ENCODE results near the gene AFF3. TPM values are rescaled to one million over a fixed set of nuclear protein-coding genes. Genes with fewer than 3 reads are reported as not detected.

Gene AFF3
- total RNA-seq, 4 donors from 2014 or later, result 9.0 to 20.2 (median 14.5) TPM

- no peak for DNase-seq
- intact Hi-C loops (cut with DNase I; ENCODE audit: low total_unique reads), result no loop called here
- 95% methylated on average over 5 of the region's 5 CpGs; no CpG with 5 or more reads in 1 of the 2 donors for WGBS, 2 donors (ENCODE audit: low coverage in 1 of 2)
- TF ChIP-seq POLR2A (IDR thresholded peaks at IDR 0.05) (no peak), POLR2AphosphoS5 (IDR thresholded peaks at IDR 0.05) (no peak), CTCF (IDR thresholded peaks at IDR 0.05) (no peak), EP300 (IDR thresholded peaks at IDR 0.05; ENCODE audit: low read depth) (no peak)
- no peaks in the 10 kb centered on the region for H3K9me3 ChIP-seq
- H3K27ac ChIP-seq, result no peak overlapping the region
- H3K27me3 ChIP-seq, result no peaks in the 10 kb centered on the region
- H3K4me3 ChIP-seq, result no peak overlapping the region
- in situ Hi-C loops (cut with MboI; ENCODE audit: low pct_ligation_motif_present in 1 of 4, low pct_unique_long_range_greater_than_20kb in 1 of 4, low sequenced_read_pairs in 3 of 4), result no loop called here
- no peaks in the 10 kb centered on the region for H3K36me3 ChIP-seq
- H3K4me1 ChIP-seq, result no peaks in the 10 kb centered on the region
Observed at GRCh38 chr2:99629320-99629719, 513.1 kb downstream of the AFF3 start.

- H3K27me3 ChIP-seq, result no peaks in the 10 kb centered on the region
- peaks cover 0 to 16% (median 4%) of the 10 kb centered on the region in 4 donors for H3K4me1 ChIP-seq
- no peak overlapping the region for H3K4me3 ChIP-seq
- H3K9me3 ChIP-seq, result no peaks in the 10 kb centered on the region
- intact Hi-C loops (cut with DNase I; ENCODE audit: low total_unique reads), result no loop called here
- DNase-seq, result no peak
- no peak overlapping the region for H3K27ac ChIP-seq
- TF ChIP-seq CTCF (IDR thresholded peaks at IDR 0.05), result no peak
- TF ChIP-seq EP300 (IDR thresholded peaks at IDR 0.05; ENCODE audit: low read depth), result no peak
- TF ChIP-seq POLR2AphosphoS5 (IDR thresholded peaks at IDR 0.05), result no peak
- TF ChIP-seq POLR2A (IDR thresholded peaks at IDR 0.05), result no peak
- in situ Hi-C loops (cut with MboI; ENCODE audit: low pct_ligation_motif_present in 1 of 4, low pct_unique_long_range_greater_than_20kb in 1 of 4, low sequenced_read_pairs in 3 of 4), result no loop called here
- 60 to 64% methylated on average over 1 of the region's 1 CpG for WGBS, 2 donors (ENCODE audit: low coverage in 1 of 2)
- no peaks in the 10 kb centered on the region for H3K36me3 ChIP-seq
Observed at GRCh38 chr2:99626158-99626557, 516.2 kb downstream of the AFF3 start.

GRCh38 chr2:99624677-99625076 is 517.7 kb downstream of the AFF3 start:
- WGBS, 2 donors (ENCODE audit: low coverage in 1 of 2), result 94% methylated on average over 10 of the region's 10 CpGs; no CpG with 5 or more reads in 1 of the 2 donors
- TF ChIP-seq EP300 (IDR thresholded peaks at IDR 0.05; ENCODE audit: low read depth) (no peak), POLR2A (IDR thresholded peaks at IDR 0.05) (no peak), CTCF (IDR thresholded peaks at IDR 0.05) (no peak), POLR2AphosphoS5 (IDR thresholded peaks at IDR 0.05) (no peak)
- Histone ChIP-seq H3K36me3 (no peaks in the 10 kb centered on the region), H3K4me3 (no peak overlapping the region), H3K27ac (no peak overlapping the region), H3K27me3 (no peaks in the 10 kb centered on the region), H3K9me3 (no peaks in the 10 kb centered on the region), H3K4me1 (peaks cover 0 to 16% (median 4%) of the 10 kb centered on the region in 4 donors)
- in situ Hi-C loops (cut with MboI; ENCODE audit: low pct_ligation_motif_present in 1 of 4, low pct_unique_long_range_greater_than_20kb in 1 of 4, low sequenced_read_pairs in 3 of 4), result no loop called here
- DNase-seq, result no peak
- intact Hi-C loops (cut with DNase I; ENCODE audit: low total_unique reads), result no loop called here

GRCh38 chr2:99623613-99624012 is 518.8 kb downstream of the AFF3 start:
- intact Hi-C loops (cut with DNase I; ENCODE audit: low total_unique reads) (no loop called here), in situ Hi-C loops (cut with MboI; ENCODE audit: low pct_ligation_motif_present in 1 of 4, low pct_unique_long_range_greater_than_20kb in 1 of 4, low sequenced_read_pairs in 3 of 4) (no loop called here)
- Histone ChIP-seq H3K36me3 (no peaks in the 10 kb centered on the region), H3K4me3 (no peak overlapping the region), H3K27ac (no peak overlapping the region), H3K4me1 (peaks cover 0 to 16% (median 4%) of the 10 kb centered on the region in 4 donors), H3K27me3 (no peaks in the 10 kb centered on the region), H3K9me3 (no peaks in the 10 kb centered on the region)
- TF ChIP-seq POLR2A (IDR thresholded peaks at IDR 0.05) (no peak), EP300 (IDR thresholded peaks at IDR 0.05; ENCODE audit: low read depth) (no peak), POLR2AphosphoS5 (IDR thresholded peaks at IDR 0.05) (no peak), CTCF (IDR thresholded peaks at IDR 0.05) (no peak)
- 94 to 100% methylated on average over 1 of the region's 5 CpGs for WGBS, 2 donors (ENCODE audit: low coverage in 1 of 2)
- no peak for DNase-seq
